Common myeloid progenitor, CD34-positive (primary cell): Measurements from ENCODE around the gene REX1BD.

ENCODE experiments used
- CTCF ChIA-PET: fragments of 350-600 bp; sonication (Branson Sonifier 250); formaldehyde crosslinking; loops from one replicate; lab custom pipeline; 2021; ENCODE audit warnings: antibody characterized with exemption; lab: Charles Lee
- POLR2A ChIA-PET: fragments of 350-600 bp; sonication (Branson Sonifier 250); formaldehyde crosslinking; loops from one replicate; lab custom pipeline; 2021; ENCODE audit warnings: antibody characterized with exemption; lab: Charles Lee
- DNase-seq, 3 donors: peaks; one replicate each; pipeline versions ENCODE4 v3.0.0 to v3.0.0-alpha.2; 2013
- H3K27ac ChIP-seq, 2 experiments: 1 replicate in 1 of 2; 2 replicates in 1 of 2; pipeline ENCODE4 v1.7.0; 2013; ENCODE audit warnings: inconsistent platforms in 2 of 2, low read length in 2 of 2, mild to moderate bottlenecking in 2 of 2, low read depth in 1 of 2, moderate library complexity in 1 of 2; ENCODE audit not compliant: severe bottlenecking in 2 of 2, insufficient read depth in 1 of 2, poor library complexity in 1 of 2
- H3K27me3 ChIP-seq, 5 experiments: replicated peaks in 2 of 5; 1 replicate in 3 of 5; 2 replicates in 2 of 5; pipeline versions ENCODE4 v1.6.1 to v1.7.0; 2013; ENCODE audit warnings: low read length in 4 of 5, mild to moderate bottlenecking in 2 of 5, moderate library complexity in 2 of 5, inconsistent platforms in 1 of 5; ENCODE audit not compliant: insufficient read depth in 5 of 5, control insufficient read depth in 4 of 5
- H3K36me3 ChIP-seq, 4 experiments: 1 replicate in 2 of 4; 2 replicates in 2 of 4; pipeline versions ENCODE4 v1.6.1 to v1.7.0; 2013; ENCODE audit warnings: low read length in 3 of 4, control low read depth in 1 of 4, mild to moderate bottlenecking in 1 of 4; ENCODE audit not compliant: control insufficient read depth in 4 of 4, insufficient read depth in 4 of 4
- H3K4me1 ChIP-seq, 4 experiments: 1 replicate in 3 of 4; 2 replicates in 1 of 4; pipeline versions ENCODE4 v1.6.1 to v1.7.1; 2013; ENCODE audit warnings: low read length in 3 of 4, mild to moderate bottlenecking in 3 of 4, control low read depth in 1 of 4, inconsistent platforms in 1 of 4, moderate library complexity in 1 of 4; ENCODE audit not compliant: control insufficient read depth in 4 of 4, insufficient read depth in 4 of 4; ENCODE audit errors: control extremely low read depth in 1 of 4
- H3K4me3 ChIP-seq, 7 experiments: 1 replicate in 4 of 7; 2 replicates in 3 of 7; pipeline versions ENCODE4 v1.5.1 to v1.7.0; 2013; ENCODE audit warnings: mild to moderate bottlenecking in 7 of 7, low read length in 6 of 7, moderate library complexity in 6 of 7, inconsistent platforms in 2 of 7, low read depth in 2 of 7, control low read depth in 1 of 7; ENCODE audit not compliant: insufficient read depth in 4 of 7, control insufficient read depth in 1 of 7; ENCODE audit errors: extremely low read depth in 1 of 7
- H3K9me3 ChIP-seq, 5 experiments: 1 replicate in 4 of 5; 2 replicates in 1 of 5; pipeline versions ENCODE4 v1.6.1 to v1.7.1; 2013; ENCODE audit warnings: low read length in 4 of 5, mild to moderate bottlenecking in 2 of 5, inconsistent platforms in 1 of 5, low read depth in 1 of 5, moderate library complexity in 1 of 5; ENCODE audit not compliant: control insufficient read depth in 4 of 5, insufficient read depth in 2 of 5; ENCODE audit errors: control extremely low read depth in 1 of 5
- whole genome bisulfite sequencing: methylation state at CpG from one replicate; pipeline ENCODE4 v1.1.5; 2013; ENCODE audit not compliant: insufficient coverage; 5-methylcytosine and 5-hydroxymethylcytosine counted together

Gene REX1BD

DNA sequence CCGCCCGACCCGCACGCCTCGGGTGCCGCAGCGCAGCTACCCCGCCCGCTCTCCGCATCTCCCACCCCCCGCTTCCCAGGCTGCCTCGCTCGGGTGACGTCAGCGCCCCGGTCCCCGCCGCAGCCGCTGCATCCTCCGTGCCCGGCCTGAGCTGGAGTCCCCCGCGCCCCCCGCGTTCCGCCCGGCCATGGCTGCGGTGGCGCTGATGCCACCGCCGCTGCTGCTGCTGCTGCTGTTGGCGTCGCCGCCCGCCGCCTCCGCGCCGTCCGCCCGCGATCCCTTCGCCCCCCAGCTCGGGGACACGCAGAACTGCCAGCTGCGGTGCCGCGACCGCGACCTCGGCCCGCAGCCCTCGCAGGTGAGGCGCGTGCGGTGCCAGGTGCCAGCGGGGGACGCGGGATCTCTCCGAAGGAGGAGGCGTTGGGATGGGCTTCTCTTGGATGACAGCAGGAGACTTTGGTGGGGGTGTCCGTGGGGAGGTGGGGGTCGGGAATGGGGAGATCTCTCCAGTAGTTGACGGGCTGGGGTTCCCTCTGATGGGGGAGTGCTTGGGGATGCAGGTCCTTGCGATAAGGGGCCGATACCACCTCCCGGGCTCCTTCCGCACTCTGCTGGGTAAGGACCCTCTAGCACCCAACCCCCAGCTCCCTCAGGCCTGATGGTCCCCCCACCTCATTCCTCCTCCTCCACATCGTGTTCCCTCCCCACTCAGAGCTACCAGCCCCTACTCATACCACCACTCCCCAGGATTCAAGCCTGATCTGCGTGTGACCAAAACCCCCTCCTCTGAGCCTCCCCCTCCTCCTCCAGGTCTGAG, 24.4 kb downstream of the REX1BD start, which contains the start of gene TMEM59L:
TSS of gene TMEM59L (plus strand) at position 99 of the 817 bp plus-strand sequence. CDS start at position 188, 89 bp downstream.
- Histone ChIP-seq H3K36me3 (no peaks in the 10 kb centered on the region), H3K4me3 (peak within 1 kb of the TSS in 5 of 7 experiments; percentile 25 to 59 (median 52)), H3K4me1 (peaks cover 0 to 31% (median 23%) of the 10 kb centered on the region in 4 experiments), H3K9me3 (peaks cover 0 to 6% (median 0%) of the 10 kb centered on the region in 5 experiments), H3K27me3 (peaks cover 9 to 97% (median 44%) of the 10 kb centered on the region in 5 experiments), H3K27ac (no peak within 1 kb of the TSS)
- DNase-seq = peak in 2 of 3 donors; percentile 82 to 88
- 1% methylated on average over 59 of the region's 70 CpGs for WGBS
- ChIA-PET POLR2A (no interaction called here), CTCF (interaction anchor here (1.6 to 1.7 kb wide), 2 partner anchors 25 to 162 kb away, joined by 3 read pairs; partner anchors contain the start of gene REX1BD)

DNA sequence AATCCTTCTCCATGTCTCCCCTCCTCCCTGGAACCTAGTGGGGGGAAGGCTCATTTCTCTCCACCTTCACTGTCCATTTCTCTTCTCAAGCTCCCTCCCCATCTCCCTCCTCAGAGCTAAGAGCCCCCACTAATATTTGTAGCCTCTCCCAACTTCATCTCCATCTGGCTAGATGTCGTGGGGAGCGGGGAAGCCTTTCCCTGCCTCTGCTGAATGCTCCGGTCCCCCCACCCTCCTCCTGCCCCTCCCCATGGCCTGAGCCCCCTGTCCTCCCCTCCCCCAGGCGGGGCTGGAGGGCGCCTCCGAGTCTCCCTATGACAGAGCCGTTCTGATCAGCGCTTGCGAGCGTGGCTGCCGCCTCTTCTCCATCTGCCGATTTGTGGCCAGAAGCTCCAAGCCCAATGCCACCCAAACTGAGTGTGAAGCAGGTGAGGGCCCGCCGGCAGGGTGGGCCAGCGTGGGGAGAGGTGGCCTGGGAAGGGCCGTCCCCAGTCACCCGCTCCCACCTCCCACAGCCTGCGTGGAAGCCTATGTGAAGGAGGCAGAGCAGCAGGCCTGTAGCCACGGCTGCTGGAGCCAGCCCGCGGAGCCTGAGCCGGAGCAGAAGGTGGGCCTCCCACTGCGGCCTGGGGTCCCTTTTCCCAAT, 25.1 kb downstream of the REX1BD start:
- DNase-seq = no peak
- H3K27ac ChIP-seq = no peak overlapping the region
- POLR2A ChIA-PET = no interaction called here
- H3K9me3 ChIP-seq = peaks cover 0 to 6% (median 0%) of the 10 kb centered on the region in 5 experiments
- H3K36me3 ChIP-seq = no peaks in the 10 kb centered on the region
- no peak overlapping the region for H3K4me3 ChIP-seq
- H3K27me3 ChIP-seq = peaks cover 4 to 90% (median 37%) of the 10 kb centered on the region in 5 experiments
- WGBS = 40% methylated on average over 12 of the region's 23 CpGs
- H3K4me1 ChIP-seq = peaks cover 0 to 31% (median 22%) of the 10 kb centered on the region in 4 experiments
- CTCF ChIA-PET = interaction anchor here (1.0 to 1.7 kb wide), 2 partner anchors 21 to 162 kb away, joined by 3 read pairs; no protein-coding TSS in a partner anchor

GRCh38 chr19:18616023-18616422, 27.4 kb downstream of the REX1BD start:
- no peak overlapping the region for H3K27ac ChIP-seq
- WGBS = 96% methylated on average over 2 of the region's 3 CpGs
- peaks cover 0 to 6% (median 0%) of the 10 kb centered on the region in 5 experiments for H3K9me3 ChIP-seq
- H3K4me1 ChIP-seq = peaks cover 0 to 24% (median 18%) of the 10 kb centered on the region in 4 experiments
- no peaks in the 10 kb centered on the region for H3K36me3 ChIP-seq
- ChIA-PET CTCF (no interaction called here), POLR2A (no interaction called here)
- H3K27me3 ChIP-seq = peaks cover 0 to 69% (median 26%) of the 10 kb centered on the region in 5 experiments
- no peak overlapping the region for H3K4me3 ChIP-seq
- DNase-seq = no peak

GRCh38 chr19:18617562-18617961, 29.0 kb downstream of the REX1BD start:
- no peak for DNase-seq
- H3K27me3 ChIP-seq = peaks cover 0 to 54% (median 17%) of the 10 kb centered on the region in 5 experiments
- H3K4me1 ChIP-seq = peaks cover 0 to 9% (median 7%) of the 10 kb centered on the region in 4 experiments
- ChIA-PET POLR2A (no interaction called here), CTCF (no interaction called here)
- no peak overlapping the region for H3K27ac ChIP-seq
- H3K9me3 ChIP-seq = peaks cover 0 to 6% (median 0%) of the 10 kb centered on the region in 5 experiments
- no peaks in the 10 kb centered on the region for H3K36me3 ChIP-seq
- no peak overlapping the region for H3K4me3 ChIP-seq

- ChIA-PET CTCF (no interaction called here), POLR2A (no interaction called here)
- Histone ChIP-seq H3K4me1 (peaks cover 0 to 3% (median under 1%) of the 10 kb centered on the region in 4 experiments), H3K9me3 (peaks cover 0 to 6% (median 0%) of the 10 kb centered on the region in 5 experiments), H3K27ac (no peak overlapping the region), H3K4me3 (no peak overlapping the region), H3K27me3 (peaks cover 0 to 49% (median 17%) of the 10 kb centered on the region in 5 experiments), H3K36me3 (no peaks in the 10 kb centered on the region)
- no peak for DNase-seq
- WGBS = 98% methylated on average over 7 of the region's 13 CpGs
These were observed 29.6 kb downstream of the REX1BD start for GRCh38 chr19:18618236-18618635.

DNA sequence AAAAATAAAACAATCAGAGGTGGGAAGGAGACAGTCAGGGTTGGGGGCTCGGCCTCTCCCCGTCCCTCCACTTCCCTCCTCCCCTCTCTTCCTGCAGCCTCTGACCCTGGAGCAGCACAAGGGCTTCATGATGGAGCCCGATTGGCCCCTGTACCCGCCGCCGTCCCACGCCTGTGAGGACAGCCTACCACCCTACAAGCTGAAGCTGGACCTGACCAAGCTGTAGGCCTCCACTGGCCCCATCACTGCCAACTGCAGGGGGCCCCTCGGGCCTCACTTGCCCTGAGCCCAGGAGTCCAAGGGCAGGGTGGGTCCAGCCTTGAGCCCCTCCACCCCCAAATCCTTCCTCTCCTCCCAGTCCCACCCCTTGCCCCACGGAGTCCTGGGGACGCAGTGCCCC, 31.7 kb downstream of the REX1BD start:
- Histone ChIP-seq H3K27ac (no peak overlapping the region), H3K4me3 (no peak overlapping the region), H3K4me1 (no peaks in the 10 kb centered on the region), H3K36me3 (no peaks in the 10 kb centered on the region), H3K27me3 (peaks cover 0 to 28% (median 14%) of the 10 kb centered on the region in 5 experiments), H3K9me3 (peaks cover 0 to 6% (median 0%) of the 10 kb centered on the region in 5 experiments)
- ChIA-PET POLR2A (no interaction called here), CTCF (no interaction called here)
- 98% methylated on average over 5 of the region's 10 CpGs for WGBS
- DNase-seq = no peak
